HG03571 (cell line): ENCODE results near the gene SRGAP3.
"Not testable (repeated sequence)": the region's sequence is repeated elsewhere in the genome, so short reads cannot be mapped to it uniquely, and the experiment has no call there.

Experiments used
- ATAC-seq: cut with Tn5 transposase; IDR thresholded peaks from one replicate; pipeline ENCODE4 v1.9.1; 2021; ENCODE audit not compliant: unreplicated experiment

The SRGAP3 gene

DNA sequence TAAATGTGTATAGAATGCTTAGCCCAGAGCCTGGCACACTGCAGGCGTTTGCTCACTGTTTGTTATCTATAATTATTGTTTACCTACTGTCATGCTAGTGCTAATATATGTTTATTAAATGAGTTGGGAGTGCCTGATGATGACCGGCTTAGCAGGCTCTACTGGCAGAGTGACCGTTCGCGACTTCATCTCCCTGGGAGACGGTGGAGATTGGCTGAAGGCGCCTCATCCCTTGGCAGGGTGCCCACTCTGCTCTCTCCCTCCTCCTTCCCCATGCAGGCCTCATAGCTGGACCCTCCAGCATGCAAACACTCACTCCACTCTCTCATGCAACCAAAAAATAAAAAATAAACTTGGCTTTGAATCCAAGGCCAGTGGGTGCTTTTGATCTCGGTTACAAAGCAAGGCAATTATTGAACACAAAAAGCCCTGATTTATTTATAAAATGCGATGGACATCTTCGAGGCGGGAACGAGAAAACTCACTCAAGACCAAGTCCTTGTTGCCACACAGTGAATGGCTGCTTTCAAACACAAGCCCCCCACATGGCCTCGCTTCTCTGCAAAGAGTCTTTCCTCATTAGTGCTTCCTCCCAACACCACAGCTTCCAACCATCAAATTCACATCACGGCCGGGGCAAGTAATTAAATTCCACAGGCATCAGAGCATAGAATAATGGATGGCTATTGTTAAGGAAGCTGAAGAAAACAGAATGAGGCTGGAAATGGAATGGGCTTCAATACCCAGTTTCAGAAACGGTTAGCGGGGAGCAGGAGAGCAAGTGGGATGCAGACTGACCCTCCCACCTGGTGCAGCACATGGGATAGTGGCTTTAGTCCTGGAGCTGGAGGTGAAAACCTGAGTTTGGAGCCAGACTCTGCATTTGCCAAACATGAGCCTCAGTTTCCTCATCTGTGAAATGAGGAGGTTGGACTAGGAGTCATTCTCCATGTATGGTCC, 150.4 kb downstream of the SRGAP3 start:
- ATAC-seq = no peak

- ATAC-seq = no peak
These were observed 152.0 kb downstream of the SRGAP3 start for GRCh38 chr3:9097495-9097894.

DNA sequence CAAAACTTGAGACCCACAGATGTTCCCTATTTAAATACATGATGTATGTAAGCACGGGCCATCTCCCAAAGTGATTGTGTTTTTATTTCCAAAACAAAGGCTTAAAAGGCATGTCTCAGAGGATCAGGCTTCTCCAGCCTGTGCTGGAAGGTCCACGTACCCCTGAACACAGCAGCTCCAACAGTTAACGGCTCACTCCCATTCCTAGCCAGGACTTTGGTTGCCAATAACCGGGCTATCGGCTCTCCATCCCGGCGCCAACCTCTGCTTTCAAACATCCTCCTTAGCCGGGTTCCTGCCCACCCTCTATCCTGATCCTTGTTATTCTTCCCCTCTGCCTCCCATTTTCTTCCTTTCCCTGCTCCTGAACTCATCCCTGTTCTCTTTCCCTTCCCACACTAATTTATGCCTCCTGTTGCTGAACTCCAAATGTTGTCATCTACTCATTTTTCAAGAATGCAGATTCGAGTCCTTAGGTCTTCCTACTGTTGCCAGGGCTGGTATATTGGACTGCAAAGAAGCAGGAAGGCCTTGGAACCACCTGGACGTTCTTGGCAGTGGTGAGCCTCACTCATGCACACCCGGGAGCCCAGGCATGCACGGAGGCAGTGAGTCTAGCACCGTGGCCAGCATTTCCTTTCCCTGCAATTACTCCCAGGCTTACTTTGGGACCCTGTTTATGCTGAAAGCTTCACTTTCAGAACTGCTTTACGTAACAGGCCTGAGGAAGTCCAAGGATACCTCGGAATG, 157.8 kb downstream of the SRGAP3 start:
- no peak for ATAC-seq

DNA sequence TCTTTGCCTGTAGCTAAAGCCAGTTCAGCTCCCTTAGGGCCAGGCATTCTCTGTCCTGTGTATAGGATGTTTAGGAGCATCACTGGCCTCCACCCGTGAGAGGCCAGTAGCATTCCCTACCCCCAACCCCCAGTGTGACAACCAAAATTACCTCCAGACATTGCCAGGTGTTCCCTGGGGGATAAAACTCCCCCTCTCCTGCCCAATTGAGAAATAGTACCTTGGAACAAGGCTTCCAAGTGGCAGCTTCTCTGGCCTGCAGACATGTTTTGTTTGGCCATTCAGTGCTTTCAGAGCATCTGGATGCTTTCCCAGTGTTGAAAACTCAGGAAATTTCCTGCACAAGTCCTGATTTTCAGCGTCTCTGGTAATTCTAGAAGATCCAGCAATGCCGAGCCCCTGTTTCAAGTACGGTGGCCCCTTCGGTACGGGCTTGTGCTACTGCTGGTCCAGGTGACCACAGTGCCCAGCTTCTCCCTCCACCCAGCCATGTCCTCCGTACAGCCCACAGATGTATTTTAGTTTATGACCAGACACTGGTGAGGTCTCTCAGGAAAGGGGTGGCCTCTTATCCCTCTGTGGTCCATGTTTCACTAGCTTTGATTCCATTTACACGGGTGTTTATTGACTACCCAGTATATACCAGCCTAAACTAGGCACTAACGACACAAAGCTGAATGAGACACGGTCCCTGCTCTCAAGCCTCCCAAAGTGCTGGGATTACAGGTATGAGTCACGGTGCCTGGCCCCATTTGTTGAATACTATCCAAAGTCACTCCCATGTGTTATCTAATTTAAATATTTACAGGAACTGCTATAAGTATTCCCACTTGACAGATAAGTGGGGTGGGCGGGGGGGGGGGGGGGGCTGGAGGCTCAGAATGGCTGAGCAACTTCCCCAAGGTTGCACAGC, 160.7 kb downstream of the SRGAP3 start:
- ATAC-seq = no peak

DNA sequence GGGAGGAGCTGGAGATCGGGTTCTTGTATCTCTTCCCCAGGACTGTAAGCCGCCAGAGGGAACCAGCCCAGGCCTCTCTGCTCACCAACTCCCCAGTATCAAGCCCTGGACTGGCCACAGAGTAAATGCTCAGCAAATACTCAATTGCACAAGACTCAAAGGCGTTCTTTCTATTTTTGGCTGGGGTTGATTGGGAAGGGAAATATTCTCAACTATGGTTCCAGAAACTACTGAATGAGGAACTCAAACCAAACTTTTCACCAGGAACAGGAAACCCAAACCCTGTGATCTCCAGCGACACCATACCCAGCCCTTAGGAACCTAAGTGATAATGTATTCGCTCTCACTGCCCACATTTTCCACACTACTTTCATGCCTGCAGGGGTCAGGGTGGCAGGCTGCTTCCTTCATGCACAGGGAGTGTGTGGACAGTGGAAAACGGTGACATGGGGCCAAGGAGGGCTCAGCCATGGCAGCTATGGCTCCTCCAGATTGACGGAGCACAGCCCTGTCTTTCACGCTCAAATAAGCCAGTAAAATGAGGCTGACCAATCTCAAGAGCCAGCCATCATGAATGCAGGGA, 161.5 kb downstream of the SRGAP3 start:
- no peak for ATAC-seq

DNA sequence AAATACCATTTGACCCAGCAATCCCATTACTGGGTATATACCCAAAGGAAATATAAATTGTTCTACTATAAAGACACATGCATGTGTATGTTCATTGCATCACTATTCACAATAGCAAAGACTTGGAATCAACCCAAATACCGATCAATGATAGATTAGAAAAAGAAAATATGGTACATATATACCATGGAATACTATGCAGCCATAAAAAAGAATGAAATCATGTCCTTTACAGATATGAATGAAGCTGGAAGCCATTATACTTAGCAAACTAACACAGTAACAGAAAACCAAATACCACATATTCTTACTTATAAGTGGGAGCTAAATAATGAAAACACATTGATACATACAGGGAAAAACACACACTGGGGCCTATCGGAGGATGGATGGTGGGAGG, 164.0 kb downstream of the SRGAP3 start:
- ATAC-seq = not testable (repeated sequence)

GRCh38 chr3:9081184-9081818, 168.1 kb downstream of the SRGAP3 start:
- no peak for ATAC-seq

GRCh38 chr3:9080163-9080562, 169.3 kb downstream of the SRGAP3 start:
- no peak for ATAC-seq

- ATAC-seq = no peak
These were observed 169.8 kb downstream of the SRGAP3 start for GRCh38 chr3:9079676-9080075.

GRCh38 chr3:9078561-9079240, 170.7 kb downstream of the SRGAP3 start:
- ATAC-seq = no peak

DNA sequence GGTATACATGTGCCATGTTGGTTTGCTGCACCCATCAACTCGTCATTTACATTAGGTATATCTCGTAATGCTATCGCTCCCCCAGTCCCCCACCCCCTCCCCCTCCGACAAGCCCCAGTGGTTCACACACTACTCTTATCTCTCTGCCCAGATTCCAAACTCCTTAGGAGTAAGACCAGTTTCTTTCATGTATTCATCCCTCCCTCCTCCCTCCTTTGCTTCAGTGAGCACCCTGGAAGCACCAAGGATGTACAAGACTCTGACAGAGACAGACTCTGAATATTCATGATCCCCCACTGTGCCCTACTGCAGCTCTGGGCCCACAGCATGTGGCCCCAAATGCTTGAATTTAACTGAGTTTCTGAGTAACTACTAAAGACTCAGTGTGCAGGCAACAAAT, 172.4 kb downstream of the SRGAP3 start:
- no peak for ATAC-seq

GRCh38 chr3:9075762-9076161, 173.7 kb downstream of the SRGAP3 start:
- ATAC-seq = no peak

DNA sequence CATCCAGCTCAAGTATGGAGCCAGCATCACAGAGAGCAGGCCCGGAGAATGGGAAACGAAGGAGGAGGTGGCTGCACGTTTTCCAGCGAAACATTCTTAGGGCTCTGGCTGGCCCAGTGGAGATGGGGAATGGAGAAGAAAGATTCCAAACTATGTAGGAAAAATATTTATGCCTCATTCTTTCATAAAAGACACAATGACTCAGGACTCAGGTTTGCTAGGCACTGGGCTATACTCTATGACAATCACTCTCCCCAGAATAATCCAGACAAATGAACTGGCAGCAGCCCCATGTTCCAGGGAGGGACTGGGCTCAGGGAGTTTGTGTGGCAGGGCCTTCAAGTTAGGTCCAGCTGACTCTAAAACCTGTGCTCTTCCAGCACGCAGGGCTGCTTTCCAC, 175.4 kb downstream of the SRGAP3 start:
- ATAC-seq = no peak

DNA sequence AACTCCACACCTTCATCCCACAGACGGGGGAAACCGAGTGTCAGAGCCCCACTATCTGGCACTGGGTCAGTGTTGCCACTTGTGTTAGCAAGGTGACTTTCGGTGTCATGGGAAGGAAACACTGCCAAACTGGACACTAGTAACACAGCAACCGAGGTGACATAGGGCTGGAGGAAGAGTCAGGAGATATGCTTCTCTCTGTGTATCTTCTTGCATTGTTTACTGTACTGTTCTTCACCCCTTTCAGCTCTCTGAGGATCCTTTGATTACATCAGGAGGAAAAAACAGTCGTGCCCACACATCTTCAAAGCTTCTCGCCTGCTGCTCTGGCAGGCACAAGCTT, 176.8 kb downstream of the SRGAP3 start:
- no peak for ATAC-seq

- ATAC-seq = no peak
These were observed 177.3 kb downstream of the SRGAP3 start for GRCh38 chr3:9071936-9072666.

- ATAC-seq = no peak
These were observed 178.5 kb downstream of the SRGAP3 start for GRCh38 chr3:9070961-9071360.

GRCh38 chr3:9069971-9070370, 179.5 kb downstream of the SRGAP3 start:
- ATAC-seq = no peak

DNA sequence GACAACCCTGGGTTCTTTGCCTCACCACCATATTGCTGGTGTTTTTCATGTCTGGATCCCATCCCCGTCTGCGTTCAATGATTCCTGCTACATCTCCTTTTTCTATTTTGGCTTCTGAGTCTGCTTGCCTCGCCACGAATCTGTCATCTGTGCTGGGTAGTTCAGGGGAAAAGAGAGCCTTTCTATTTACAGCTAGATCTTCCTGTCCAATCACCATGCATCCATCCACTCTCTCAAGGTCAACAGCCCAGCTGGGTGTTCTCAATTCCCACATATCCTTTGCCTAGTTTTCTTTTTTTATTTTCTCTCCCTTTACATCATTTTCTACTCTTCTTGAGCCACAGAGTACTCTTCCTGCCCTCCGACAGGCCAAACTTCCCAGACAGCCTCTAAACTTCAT, 181.4 kb downstream of the SRGAP3 start:
- no peak for ATAC-seq

DNA sequence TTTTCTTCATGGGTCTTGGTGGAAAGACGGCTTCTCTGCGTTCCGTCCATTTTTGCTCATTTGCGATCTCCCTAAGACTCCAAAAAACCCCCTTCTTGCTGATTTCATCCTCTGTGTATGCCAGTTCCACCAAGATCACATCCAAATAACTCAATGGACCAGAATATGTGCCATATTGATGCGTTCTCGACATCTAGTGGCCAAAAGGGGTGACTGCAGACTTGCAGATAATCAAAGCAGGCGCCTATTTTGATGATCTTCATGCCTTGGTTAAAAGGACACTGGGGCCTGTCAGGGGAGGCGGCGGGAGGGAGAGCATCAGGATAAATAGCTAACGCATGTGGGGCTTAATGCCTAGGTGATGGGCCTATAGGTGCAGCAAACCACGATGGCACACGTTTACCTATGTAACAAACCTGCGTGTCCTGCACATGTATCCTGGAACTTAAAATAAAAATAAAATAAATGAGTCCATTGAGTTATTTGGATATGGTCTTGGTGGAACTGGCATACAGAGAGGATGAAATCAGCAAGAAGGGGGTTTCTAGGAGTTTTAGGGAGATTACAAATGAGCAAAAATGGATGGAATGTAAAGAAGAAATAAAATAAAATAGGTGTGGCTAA, 182.0 kb downstream of the SRGAP3 start:
- ATAC-seq = no peak
